Panc1 (cell line): ENCODE measurements around the gene CFAP221.

Source experiments
- POLR2AphosphoS5 ChIP-seq: IDR thresholded peaks from 2 replicates; pipeline ENCODE4 v1.6.1; 2012; ENCODE audit warnings: mild to moderate bottlenecking, low read depth, low read length, moderate library complexity
- TF ChIP-seq, protein P1 (sequence below): fragments of 450-650 bp; IDR thresholded peaks from 2 replicates; pipeline ENCODE4 v1.5.1; 2017; ENCODE audit warnings: mild to moderate bottlenecking

- TF ChIP-seq, protein P1, sequence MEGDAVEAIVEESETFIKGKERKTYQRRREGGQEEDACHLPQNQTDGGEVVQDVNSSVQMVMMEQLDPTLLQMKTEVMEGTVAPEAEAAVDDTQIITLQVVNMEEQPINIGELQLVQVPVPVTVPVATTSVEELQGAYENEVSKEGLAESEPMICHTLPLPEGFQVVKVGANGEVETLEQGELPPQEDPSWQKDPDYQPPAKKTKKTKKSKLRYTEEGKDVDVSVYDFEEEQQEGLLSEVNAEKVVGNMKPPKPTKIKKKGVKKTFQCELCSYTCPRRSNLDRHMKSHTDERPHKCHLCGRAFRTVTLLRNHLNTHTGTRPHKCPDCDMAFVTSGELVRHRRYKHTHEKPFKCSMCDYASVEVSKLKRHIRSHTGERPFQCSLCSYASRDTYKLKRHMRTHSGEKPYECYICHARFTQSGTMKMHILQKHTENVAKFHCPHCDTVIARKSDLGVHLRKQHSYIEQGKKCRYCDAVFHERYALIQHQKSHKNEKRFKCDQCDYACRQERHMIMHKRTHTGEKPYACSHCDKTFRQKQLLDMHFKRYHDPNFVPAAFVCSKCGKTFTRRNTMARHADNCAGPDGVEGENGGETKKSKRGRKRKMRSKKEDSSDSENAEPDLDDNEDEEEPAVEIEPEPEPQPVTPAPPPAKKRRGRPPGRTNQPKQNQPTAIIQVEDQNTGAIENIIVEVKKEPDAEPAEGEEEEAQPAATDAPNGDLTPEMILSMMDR = no peak
- no peak for TF ChIP-seq POLR2AphosphoS5
Measured at GRCh38 chr2:119679526-119679837, 135.2 kb downstream of the CFAP221 start.
